H1 (cell line): Measurements from ENCODE around the gene SEPTIN1. TPM values are rescaled to one million over a fixed set of nuclear protein-coding genes. Genes with fewer than 3 reads are reported as not detected.

Experiments used
- CEBPB ChIP-seq: IDR thresholded peaks from 2 replicates; pipeline ENCODE4 v1.6.1; 2012; ENCODE audit warnings: low read depth, low read length
- CHD7 ChIP-seq: fragments of 300-600 bp; sonication (generic); IDR thresholded peaks from 2 replicates; pipeline ENCODE4 v1.7.1; 2012; ENCODE audit warnings: low read length, moderate library complexity, mild to moderate bottlenecking, inconsistent platforms; ENCODE audit not compliant: insufficient replicate concordance
- EP300 ChIP-seq, 2 experiments: IDR thresholded peaks; 1 replicate in 1 of 2; 2 replicates in 1 of 2; pipeline ENCODE4 v1.6.1; 2011 to 2012; ENCODE audit warnings: low read depth in 2 of 2, low read length in 2 of 2, mild to moderate bottlenecking in 2 of 2, borderline replicate concordance in 1 of 2, inconsistent platforms in 1 of 2, moderate library complexity in 1 of 2
- RFX5 ChIP-seq: IDR thresholded peaks from 2 replicates; pipeline ENCODE4 v1.6.1; 2011; ENCODE audit warnings: low read depth, low read length, improper control_type of control experiment, borderline replicate concordance
- RXRA ChIP-seq: IDR thresholded peaks from 2 replicates; pipeline ENCODE4 v1.6.1; 2011; ENCODE audit warnings: low read depth, mild to moderate bottlenecking, low read length, moderate library complexity; ENCODE audit not compliant: insufficient read depth
- polyA plus RNA-seq, 7 experiments: library from polyadenylated mRNA; depleted of rRNA in 3 of 7; stranded (reverse) in 5 of 7; unstranded in 2 of 7; fragments of >200 nt in 5 of 7; fragments of 200-250 nt in 2 of 7; gene quantifications; 1 replicate in 5 of 7; 2 replicates in 1 of 7; 4 replicates in 1 of 7; pipeline versions ENCODE4 v1.2.1 to v1.2.3, GENCODE V29; 2011 to 2013; ENCODE audit warnings: missing spikeins in 2 of 7, mixed read lengths in 2 of 7
- total RNA-seq: library from RNA; stranded (reverse); fragmentation: NEBNext Ultra II Directional; extraction: Animal tissue kit (Norgen Biotek cat#: 25700); gene quantifications from 2 replicates; pipeline ENCODE4 v1.2.1, GENCODE V29; 2021

The SEPTIN1 gene
- total and polyA plus RNA-seq, 2 of the 8 experiments (the other 6 are each of a cell fraction or from before 2014, with no cell fraction given): 0.24 to 1.4 TPM

GRCh38 chr16:30365200-30365599 lies 17.2 kb downstream of the SEPTIN1 start (continued):
- TF ChIP-seq CHD7 (no peak), RFX5 (no peak), EP300 (IDR thresholded peaks at IDR 0.05; ENCODE audit: borderline replicate concordance in 1 of 2, low read depth in 2 of 2, low read length in 2 of 2) (no peak), CEBPB (no peak), RXRA (no peak)
